Stimulated activated CD4-positive, alpha-beta T cell treated with anti-CD3 and anti-CD28 coated beads, Interleukin-12 subunit alpha, Interleukin-12 subunit beta, amount 100 ng/mL, for 24 hours (primary cell): ENCODE data around the gene TMEM72.

Source experiments
- DNase-seq, 2 experiments: peaks; one replicate each; pipeline ENCODE4 v3.0.0-alpha.2; 2020; ENCODE audit warnings: low read depth in 2 of 2

The TMEM72 gene

DNA sequence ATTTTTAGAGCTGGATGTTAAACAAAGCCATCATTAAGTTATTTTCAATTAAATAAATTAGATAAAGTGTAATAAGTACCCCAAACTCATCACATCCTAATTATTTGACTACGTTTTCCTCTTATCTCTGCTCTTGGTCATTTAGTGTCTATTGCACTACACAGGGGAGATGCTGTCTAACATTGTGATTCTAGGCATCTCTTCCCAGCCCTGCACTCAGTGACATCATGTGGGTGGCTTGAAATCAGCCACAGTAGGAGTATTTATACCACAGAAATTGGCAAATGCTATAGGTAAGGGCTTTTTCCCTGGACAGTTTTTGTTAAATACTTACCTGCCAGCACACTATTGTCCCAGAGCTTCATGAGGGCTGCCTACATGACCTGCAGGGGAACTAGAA is 21.3 kb upstream of the TMEM72 start:
- DNase-seq = no peak

- DNase-seq = no peak
Measured at GRCh38 chr10:44890696-44891563, 20.2 kb upstream of the TMEM72 start.

- no peak for DNase-seq
Measured at GRCh38 chr10:44891721-44892120, 19.4 kb upstream of the TMEM72 start.

- DNase-seq = no peak
Measured at GRCh38 chr10:44893604-44894468, 17.3 kb upstream of the TMEM72 start.

DNA sequence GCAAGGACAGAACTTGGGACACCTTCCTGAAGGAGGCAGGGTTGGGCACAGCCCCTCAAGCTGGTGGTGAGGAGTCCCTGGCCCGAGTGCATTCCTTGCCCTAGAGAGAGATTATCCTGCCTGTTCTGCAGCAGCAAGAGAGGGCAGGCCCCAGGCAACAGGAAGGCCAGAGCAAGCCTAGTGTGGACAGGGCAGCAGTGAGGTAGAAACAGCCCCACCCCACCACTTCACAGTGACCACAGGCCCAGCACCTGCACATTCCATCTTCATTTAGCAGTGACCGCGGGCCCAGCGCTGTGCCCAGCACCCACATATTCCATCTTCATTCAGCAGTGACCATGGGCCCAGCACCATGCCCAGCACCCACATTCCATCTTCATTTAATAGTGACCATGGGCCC is 16.4 kb upstream of the TMEM72 start:
- no peak for DNase-seq

DNA sequence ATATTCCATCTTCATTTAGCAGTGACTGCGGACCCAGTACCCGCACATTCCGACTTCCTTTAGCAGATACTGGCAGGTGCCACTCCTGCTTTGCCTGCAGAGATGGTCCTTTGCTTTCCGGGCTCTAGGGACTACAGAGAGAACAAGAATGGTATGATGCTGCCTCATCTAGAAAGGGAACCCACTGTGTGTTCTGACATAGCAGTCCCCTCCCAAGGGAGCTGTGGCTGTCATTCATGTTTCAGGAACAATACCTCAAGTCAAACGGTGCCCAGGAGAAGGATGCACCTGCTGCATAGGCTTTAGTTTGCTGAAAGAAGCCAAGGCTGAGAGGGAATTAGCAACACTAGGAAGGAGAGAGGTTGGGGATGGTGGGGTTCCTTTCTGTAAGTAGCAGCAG is 15.9 kb upstream of the TMEM72 start:
- DNase-seq = no peak

DNA sequence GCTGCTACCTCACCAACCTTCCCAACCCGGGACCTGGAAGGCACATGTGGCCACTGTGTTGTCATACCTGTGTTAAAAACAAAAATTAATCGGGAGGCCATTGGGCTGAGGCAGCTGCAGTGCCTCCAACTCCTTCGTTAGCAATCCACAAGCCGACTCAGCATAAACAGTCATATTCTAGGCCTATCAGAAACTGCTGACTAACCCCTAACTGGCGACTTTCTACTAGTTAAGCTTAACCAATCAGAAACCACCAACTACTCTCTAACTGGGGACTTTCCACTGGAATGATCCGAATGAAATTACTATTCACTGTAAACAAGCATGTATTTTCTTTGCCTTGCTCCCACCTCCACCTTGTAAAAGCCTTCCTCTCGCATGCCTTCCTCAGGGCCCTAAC is 14.1 kb upstream of the TMEM72 start:
- DNase-seq = no peak

DNA sequence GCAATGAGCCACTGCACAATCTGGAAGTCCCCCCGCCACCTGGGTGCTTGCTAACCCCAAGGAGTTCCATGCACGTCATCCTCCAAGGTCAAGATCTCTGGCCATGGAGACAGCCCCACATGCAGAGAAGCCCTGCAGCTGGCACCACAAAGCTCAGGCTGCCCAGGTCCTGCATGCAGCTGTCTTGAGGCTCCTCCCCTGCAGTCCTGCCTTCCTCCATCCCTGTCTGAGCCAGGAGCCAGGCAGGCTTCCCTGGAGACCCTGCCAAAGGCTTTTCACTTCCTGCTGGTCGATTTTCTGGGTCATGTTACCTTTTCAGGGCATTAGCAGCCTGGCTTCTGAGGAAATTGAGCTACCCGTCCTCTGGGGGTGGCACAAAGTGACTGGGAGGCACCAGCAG is 12.5 kb upstream of the TMEM72 start:
- DNase-seq = no peak

DNA sequence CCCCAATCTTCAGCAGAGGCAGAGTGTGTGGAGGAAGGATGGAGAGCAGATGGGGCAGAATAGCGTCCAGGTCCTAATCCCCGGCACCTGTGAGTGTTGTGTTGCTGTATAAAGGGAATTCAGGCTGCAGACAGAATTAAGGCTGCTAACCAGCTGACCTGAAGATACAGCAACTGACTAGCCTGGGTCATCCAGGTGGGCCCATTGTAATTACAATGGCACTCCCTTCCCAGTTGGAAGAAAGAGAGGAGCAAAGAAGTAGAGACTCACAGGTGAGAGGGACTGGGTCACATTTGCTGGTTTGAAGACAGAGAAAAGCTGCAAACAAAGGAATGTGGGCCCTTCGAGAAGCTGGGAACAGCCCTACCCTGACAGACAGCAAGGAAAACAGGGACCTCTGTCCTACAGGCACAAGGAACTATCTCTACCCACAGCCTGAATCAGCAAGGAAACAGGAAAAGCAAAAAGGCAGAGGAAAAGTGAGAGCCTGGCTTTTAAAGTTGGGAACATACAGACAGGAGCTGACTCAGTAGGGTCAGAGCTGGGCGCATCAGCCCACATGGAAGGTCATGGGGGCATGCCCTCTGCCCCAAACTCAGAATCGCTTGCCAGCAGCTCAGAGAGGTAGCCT is 11.6 kb upstream of the TMEM72 start:
- no peak for DNase-seq

- no peak for DNase-seq
Measured at GRCh38 chr10:44902941-44903545, 8.1 kb upstream of the TMEM72 start.

GRCh38 chr10:44906486-44906885 is 4.7 kb upstream of the TMEM72 start:
- no peak for DNase-seq

GRCh38 chr10:44907556-44907955 is 3.6 kb upstream of the TMEM72 start:
- DNase-seq = no peak

DNA sequence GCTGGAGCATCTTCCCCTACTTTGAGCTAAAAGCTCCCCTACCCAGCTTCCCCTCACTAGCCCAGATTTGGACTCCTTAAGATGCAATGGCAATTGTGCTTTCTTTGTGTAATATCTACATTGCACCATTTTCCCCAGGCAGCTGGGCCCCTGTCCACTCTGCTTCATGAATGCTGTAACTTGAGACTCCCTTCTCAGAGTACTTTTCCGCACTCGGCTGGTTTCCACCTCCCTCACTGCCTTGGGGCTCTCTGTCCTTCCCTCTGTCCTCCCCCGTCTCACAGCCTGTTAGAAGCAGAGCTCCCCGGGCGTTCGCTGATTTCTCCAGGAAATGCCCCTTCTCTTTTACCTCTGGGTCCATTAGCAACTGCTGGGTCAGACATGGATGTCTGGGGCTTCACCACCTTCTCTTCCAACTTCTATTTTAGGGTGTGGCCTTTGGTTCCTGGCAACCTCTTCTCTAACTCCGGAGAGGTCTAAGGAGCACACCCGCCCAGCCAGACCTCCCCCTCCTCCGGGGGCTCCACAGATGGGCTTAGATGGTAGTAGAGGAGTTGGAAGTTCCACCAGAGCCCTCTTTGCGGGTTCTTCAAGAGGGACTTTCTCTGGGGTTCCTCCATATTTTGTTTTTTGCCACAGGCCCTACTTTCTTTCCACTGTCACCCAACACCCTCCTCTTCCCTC is 2.9 kb upstream of the TMEM72 start:
- no peak for DNase-seq

GRCh38 chr10:44908936-44909630 is 2.1 kb upstream of the TMEM72 start:
- no peak for DNase-seq

- DNase-seq = no peak
Measured at GRCh38 chr10:44909910-44910309, 1.2 kb upstream of the TMEM72 start.

GRCh38 chr10:44910602-44911001 is 535 bp upstream of the TMEM72 start:
- no peak for DNase-seq

GRCh38 chr10:44911951-44912350 is 814 bp downstream of the TMEM72 start:
- DNase-seq = no peak

DNA sequence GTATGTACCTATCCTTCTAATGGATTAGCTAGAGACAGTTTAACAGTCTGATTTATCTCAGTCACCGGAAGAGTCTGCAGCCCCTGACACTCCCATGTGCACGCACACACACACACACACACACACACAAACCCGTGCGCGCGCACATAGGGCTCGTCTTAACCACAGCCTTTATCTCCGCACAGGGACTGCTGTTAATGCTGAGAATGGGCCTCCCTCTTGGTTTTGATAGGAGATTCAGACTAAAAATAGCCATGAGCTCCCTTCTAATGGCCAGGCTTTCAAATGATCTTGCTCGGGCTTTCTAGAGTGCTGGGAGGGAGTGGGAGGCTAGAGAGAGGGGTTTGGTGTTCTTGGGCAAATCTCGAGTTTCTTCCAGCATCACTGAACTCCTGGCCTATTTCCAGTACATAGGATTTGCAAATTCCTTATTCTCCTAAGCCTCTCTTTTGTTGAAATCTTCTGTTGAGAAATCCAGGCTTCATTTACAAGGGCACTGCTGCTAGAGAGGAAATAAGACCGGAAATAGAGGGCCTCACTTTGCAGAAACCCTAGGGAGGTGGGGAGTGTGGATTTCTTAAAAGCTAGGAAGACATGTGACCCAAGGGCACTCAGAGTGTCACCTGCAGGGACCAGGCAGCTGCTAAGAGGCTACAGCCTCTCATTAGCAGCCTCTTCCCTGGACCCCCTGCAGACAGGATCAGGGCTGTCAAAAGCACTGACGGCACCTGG is 2.4 kb downstream of the TMEM72 start:
- no peak for DNase-seq

GRCh38 chr10:44914891-44915290 is 3.8 kb downstream of the TMEM72 start:
- no peak for DNase-seq

GRCh38 chr10:44916429-44916828 is 5.3 kb downstream of the TMEM72 start:
- DNase-seq = no peak
